GM19455 (cell line): ENCODE data around the gene KSR2.

Experiments used
- ATAC-seq: cut with Tn5 transposase; IDR thresholded peaks from one replicate; pipeline ENCODE4 v1.9.1; 2021; ENCODE audit not compliant: unreplicated experiment

KSR2 gene

DNA sequence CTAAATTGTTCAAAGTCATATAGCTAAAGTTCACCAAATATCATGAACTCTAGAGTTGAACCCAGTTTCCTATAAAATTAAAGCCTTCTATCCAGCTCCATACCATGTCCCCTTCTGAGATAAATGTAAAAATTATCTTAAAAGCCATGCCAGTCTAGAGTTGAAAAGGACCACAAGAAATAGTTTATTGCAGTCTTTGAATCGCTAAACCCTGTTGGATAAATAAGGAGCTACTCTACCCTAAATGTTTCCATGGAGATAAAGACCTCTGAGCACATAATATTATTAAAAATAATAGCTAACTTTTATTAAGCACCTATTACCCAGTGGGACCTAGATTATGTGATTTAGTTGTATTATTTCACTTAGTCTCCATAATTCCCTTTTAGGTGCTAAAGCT lies 379.8 kb downstream of the KSR2 start:
- ATAC-seq: no peak

GRCh38 chr12:117587631-117588287 lies 381.0 kb downstream of the KSR2 start:
- ATAC-seq: no peak

DNA sequence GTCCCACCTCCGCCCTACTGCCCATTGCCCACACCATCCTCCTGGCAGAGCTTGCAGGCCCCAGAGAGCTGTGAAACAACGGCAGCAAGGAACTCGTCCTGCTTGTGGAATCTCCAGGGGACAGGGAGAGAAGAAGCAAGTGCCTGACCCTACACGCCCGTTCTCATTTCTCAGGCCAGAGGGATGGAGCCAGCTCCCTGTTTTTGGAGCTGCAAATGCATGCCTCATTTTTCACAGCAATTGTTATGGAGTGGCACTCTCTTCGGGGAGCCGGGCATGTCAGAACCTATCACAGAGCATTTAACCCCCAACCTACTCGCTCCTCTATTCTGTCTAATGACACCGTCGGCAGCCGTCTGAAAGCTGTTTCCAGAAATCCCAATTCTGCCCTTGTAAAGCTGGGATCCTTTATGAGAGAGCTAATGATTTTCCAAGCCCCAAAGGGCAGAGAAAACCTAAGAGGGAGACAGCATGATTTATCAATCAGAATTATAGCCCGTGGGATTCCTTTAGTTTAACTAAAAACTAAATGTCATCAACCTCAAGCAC lies 385.0 kb downstream of the KSR2 start:
- no peak for ATAC-seq

GRCh38 chr12:117583092-117583491 lies 385.7 kb downstream of the KSR2 start:
- no peak for ATAC-seq

- ATAC-seq: no peak
Observed at GRCh38 chr12:117582135-117582784, 386.5 kb downstream of the KSR2 start.

GRCh38 chr12:117580718-117581062 lies 388.1 kb downstream of the KSR2 start:
- no peak for ATAC-seq

DNA sequence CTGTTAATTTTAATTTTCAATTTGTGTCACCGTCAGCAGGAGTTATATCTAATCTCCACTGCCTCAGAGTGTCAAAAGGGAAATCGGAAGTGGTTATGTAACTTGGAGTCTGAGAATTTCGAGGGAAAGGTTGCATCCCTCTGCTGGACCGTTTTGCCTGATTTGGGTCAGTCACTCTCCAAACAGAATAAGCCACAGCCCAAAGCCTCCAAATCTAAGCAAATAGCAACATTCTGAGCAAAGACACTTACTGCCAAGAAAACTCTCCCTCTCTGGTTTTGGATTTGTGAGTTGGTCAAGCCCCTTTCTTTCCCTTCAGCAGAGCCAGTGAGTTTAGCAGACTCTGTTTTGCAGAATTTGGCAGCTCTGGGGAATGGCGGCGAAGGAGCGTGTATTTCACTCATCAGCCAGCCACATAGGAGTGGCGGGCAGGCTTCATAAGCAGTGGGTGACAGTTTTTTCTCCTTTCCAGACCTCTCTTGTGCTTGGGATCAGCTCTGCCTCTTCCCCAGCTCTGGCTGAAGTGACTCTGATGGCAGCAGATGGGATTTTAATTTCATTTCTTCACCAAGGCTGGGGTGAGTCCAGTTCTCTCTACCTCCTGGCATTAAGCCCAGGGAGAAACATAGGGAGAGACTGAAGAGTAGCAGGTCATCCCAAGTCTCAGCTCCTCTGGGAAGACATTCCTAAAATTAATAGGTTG lies 388.6 kb downstream of the KSR2 start:
- no peak for ATAC-seq

DNA sequence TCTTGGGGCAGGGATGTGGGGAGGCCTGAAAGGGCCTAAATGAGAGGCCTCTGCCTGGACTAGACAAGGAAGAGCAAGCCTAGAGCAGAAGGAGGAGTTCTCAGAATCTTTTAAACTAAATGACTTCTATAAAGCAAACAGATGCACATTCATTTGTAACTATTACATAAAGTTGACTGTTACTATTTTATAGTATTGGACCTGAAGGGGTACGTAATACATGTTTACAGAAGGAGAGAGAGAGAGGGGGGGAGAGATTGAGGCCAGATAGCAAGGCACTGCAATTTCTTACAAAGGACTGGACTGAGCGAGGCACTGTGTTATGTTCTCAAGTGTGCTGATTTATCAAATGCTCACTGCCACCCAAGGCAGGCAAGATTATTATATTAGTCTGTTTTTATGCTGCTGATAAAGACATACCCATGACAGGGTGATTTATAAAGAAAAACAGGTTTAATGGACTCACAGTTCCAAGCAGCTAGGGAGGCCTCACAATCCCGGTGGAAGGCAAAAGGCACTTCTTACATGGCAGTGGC lies 391.6 kb downstream of the KSR2 start:
- ATAC-seq: no peak

DNA sequence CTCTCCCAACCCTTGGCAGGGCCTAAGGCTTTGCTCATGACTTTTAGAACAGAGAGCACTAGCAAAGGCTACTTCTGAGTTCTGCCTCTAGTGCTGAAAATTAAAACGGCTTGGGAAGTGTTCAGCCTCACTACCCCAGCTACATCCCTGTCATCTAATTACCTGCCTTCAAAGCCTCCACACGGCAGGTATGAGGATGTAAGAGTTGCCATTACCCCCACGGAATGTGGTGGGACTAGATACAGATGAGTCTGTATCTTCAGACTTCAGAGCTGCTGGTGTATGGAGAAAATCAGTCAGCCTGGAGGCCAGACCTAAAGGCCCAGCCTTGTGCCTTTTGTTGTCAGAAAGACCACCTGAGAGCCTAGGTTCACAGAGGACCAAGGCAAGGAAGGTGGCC lies 392.7 kb downstream of the KSR2 start:
- ATAC-seq: no peak

- ATAC-seq: no peak
Observed at GRCh38 chr12:117574655-117575054, 394.1 kb downstream of the KSR2 start.

GRCh38 chr12:117572755-117573154 lies 396.0 kb downstream of the KSR2 start:
- ATAC-seq: no peak

DNA sequence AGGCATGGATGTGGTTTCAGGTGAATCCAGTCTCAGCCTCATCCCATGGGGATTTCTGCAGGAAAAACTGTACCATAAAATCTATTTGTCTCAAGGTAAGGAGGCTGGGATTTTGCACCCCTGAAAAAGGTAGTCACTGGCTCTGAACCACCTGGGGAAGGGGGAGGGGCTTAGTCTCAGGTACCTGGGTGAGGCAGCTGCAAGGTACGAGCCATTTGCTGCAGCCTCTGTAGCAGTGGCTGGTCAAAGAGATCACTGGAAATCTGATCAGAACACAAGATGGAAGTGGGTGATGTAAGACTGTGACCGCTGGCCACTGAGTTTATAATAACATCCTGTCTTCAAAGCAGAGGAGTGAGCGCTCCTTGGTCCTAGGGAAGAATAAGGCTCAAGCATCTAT lies 397.5 kb downstream of the KSR2 start:
- ATAC-seq: no peak

DNA sequence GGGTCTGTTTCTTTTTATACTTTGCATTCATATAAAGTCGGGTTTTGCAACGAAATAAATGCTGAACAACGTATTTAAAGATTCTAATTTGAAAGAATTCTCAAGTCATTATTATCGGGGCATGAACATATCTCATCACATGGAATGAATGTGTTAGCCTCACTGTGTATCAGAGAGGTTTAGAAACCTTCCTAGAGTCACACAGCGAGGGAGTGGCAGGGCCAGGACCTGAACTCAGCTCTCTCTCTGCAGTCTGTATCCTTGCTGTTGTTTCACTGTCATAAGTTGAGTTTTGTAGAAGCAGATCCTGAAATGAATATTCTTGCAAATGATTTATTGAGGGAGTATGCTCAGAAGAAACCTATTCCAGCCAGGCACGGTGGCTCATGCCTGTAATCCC lies 398.2 kb downstream of the KSR2 start:
- ATAC-seq: no peak

- peak; percentile 90 for ATAC-seq
Observed at GRCh38 chr12:117567644-117568216, 401.1 kb downstream of the KSR2 start.

GRCh38 chr12:117564881-117565280 lies 403.9 kb downstream of the KSR2 start:
- ATAC-seq: no peak

- no peak for ATAC-seq
Observed at GRCh38 chr12:117563706-117564105, 405.1 kb downstream of the KSR2 start.

DNA sequence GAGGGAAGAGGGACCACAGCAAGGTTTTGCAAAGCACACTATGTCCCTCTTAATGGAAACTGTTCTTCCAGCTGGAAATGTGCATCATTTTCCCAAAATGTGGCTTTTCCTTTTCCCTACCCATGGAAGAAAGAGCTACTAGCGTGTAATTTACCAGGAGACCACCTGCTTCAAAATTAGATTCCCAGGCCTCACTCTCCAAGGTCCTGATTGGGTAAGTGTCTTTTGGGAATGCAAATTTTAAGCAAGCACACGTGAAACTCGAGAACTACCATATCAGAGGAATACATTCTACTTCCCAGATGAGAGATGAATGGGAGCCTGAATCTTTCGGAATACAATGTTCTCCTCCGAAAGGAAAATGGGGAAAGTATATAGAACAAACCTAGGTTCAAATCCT lies 405.8 kb downstream of the KSR2 start:
- ATAC-seq: no peak

GRCh38 chr12:117561990-117562389 lies 406.8 kb downstream of the KSR2 start:
- no peak for ATAC-seq

DNA sequence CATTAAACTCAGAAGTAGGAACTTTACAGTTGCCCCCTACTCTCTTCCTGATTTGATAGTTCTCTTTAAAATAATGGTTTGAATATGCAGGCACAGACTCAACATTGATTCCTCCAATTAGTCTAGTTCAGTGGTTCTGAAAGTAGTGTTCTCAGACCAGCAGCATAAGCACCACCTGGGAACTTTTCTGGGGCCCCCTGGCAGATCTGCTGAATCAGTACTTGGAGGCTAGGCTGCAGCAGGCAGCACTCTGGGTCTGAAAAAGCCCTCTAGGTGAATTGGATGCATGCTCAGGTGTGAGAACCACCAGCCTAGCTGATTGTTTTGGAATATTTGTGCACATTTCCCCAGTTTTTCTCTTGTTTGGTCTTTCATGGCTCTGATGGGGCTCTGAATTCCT lies 408.8 kb downstream of the KSR2 start:
- no peak for ATAC-seq

- ATAC-seq: no peak
Observed at GRCh38 chr12:117555889-117556288, 412.9 kb downstream of the KSR2 start.

DNA sequence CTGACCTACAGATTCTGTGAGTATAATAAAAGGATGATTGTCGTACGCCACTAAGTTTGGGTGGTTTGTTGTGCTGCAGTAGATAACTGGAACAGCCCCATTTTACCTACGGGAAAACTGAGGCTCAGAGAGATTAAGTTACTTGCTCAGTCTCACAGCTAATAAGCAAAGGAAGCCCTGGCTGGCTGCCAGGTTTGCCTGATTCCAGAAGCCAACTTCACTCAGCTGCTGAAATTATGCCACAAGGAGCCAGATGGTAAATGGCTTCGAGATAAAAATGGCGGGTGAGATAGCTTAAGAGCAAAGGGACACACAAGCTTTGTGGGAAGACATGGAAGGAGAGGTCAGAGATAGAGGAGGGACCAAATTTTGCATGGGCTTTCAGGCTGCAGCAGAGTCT lies 415.8 kb downstream of the KSR2 start:
- ATAC-seq: no peak

GRCh38 chr12:117551665-117552064 lies 417.1 kb downstream of the KSR2 start:
- no peak for ATAC-seq
